Fibroblast of peridontal ligament (primary cell): Measurements from ENCODE around the gene TMSB15C.
A peak's percentile ranks its signal among the peaks of the same experiment; 100 is the strongest.
"Not testable (repeated sequence)": the region's sequence is repeated elsewhere in the genome, so short reads cannot be mapped to it uniquely, and the experiment has no call there.

Experiments
- DNase-seq: peaks from one replicate; pipeline ENCODE4 v3.0.0-alpha.2; 2010; ENCODE audit errors: extremely low read depth

The TMSB15C gene

GRCh38 chrX:104075778-104076445 lies at the start of gene TMSB15C:
Gene TMSB15C (minus strand): TSS chrX:104076236.
- DNase-seq = not testable (repeated sequence)

- no peak for DNase-seq
Measured at GRCh38 chrX:104122829-104123228, 46.8 kb upstream of the TMSB15C start.

DNA sequence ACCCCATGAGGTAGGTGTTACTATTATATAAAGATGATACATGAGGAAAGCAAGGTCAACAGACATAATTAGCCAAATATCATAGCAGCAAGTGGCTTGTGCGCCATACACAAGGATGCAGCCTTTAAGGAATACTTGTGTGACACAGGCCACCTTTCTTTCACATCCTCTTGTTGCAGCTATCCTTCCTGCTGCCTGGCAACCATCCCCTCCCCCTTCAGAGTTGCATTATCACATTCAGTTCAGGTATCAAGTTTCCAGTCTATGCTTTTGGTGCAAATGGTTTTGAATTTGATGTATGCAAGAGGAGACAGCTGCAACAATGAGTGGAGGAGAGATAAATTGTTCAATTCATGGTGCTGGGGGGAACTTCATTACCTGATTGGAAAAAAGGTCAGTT lies 42.7 kb upstream of the TMSB15C start:
- no peak for DNase-seq

DNA sequence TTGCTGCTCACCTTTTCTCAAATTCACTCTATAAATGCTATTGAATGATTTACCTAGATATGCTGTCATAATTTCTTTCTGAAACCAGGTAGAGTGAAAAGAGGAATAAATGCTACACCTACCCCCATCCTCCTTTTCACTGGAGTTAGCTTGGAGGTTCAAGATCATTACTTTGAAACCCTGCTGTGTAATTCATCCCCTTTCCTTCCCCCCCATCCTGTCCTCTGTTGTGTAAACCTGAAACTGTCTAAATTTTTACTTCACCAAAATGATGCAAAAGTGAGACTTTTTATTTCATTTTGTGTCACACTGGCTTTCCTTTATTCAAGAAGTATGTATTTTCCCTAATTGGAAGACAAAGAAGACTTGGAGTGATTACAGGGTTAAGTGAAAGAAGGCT lies 41.7 kb upstream of the TMSB15C start:
- DNase-seq = no peak

DNA sequence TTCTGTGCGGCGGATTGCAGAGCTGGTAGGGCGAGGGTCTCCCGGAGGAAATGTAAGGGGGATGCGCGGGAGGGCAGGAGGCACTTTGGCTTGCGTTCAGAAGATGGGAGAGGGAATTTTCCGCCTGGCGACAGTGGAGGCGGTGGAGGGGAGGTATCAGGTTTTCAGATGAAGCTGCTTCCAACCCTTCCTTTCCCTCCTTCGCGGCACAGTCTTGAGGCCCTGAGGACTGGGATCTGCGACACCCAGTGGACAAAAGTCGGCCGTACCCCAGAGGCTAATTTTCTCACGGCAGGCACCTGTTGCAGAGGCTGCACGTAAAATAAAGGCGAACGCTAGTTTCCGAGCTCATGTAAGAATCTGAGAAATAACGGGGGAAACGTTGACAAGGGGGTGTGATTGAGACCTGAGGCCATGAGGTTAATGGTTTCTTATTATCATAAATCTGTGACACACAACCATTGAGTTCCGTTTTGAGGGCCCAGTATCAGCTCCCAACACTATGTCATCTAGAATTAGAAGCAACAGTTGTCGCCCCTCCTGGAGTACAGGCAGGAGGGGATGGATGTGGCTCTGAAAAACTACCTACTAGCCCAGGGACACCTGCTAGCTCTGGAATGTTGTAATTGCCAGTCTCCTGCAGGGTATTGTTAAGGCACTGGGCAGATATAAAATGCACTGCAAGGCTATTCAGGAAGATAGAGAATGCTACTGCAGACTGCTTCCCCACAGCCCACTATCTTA lies 37.4 kb upstream of the TMSB15C start:
- DNase-seq = peak; percentile 26

GRCh38 chrX:104112326-104112951 lies 36.4 kb upstream of the TMSB15C start, which contains the start of gene ZCCHC18:
Gene ZCCHC18 (plus strand): TSS chrX:104112523. CDS start chrX:104114112, 1,589 bp downstream.
- DNase-seq = peak; percentile 36

GRCh38 chrX:104110491-104111240 lies 34.6 kb upstream of the TMSB15C start:
- DNase-seq = not testable (repeated sequence)

GRCh38 chrX:104108955-104109354 lies 32.9 kb upstream of the TMSB15C start:
- no peak for DNase-seq

GRCh38 chrX:104105330-104106262 lies 29.6 kb upstream of the TMSB15C start:
- DNase-seq = no peak

GRCh38 chrX:104104676-104105075 lies 28.6 kb upstream of the TMSB15C start:
- DNase-seq = no peak

GRCh38 chrX:104098919-104099318 lies 22.9 kb upstream of the TMSB15C start:
- no peak for DNase-seq

GRCh38 chrX:104098151-104098808 lies 22.2 kb upstream of the TMSB15C start:
- DNase-seq = peak; percentile 82

- no peak for DNase-seq
Measured at GRCh38 chrX:104085919-104086318, 9.9 kb upstream of the TMSB15C start.

- no peak for DNase-seq
Measured at GRCh38 chrX:104085477-104085876, 9.4 kb upstream of the TMSB15C start.

DNA sequence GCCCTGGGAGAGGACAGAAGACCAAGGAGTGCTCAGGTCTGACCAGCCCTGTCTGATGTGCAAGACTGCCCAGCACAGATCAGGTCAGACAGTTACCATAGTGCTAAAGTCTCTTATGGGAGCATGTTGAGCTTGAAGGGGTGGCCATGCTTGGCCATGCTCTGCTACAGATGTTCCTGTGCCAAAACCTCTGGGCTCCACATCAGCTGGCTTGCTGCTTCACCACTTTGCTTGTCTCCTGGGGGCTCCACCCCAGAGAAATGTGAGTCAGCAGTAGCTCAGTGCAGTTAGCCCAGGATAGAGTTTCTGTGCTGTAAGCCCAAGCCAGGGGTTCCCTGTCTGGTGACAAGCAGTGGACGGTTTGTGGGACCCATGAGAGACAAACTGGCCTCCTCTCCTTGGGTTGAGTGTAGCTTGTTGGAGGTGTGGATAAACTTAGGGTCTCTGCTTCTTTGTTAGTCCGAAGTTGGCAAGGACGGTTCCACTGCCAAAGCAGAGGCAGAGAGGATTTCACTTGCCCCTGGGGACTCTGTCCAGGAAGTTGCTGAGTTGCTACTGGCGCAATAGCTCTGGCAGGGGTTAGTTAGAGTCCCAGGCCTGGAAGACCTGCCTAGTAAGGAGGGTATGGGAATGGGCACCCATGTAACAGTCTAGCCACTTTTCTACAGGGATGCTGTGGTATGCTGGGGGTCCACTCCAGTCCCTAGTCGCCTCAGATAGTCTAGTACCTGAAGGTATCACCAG lies 8.7 kb upstream of the TMSB15C start:
- no peak for DNase-seq

DNA sequence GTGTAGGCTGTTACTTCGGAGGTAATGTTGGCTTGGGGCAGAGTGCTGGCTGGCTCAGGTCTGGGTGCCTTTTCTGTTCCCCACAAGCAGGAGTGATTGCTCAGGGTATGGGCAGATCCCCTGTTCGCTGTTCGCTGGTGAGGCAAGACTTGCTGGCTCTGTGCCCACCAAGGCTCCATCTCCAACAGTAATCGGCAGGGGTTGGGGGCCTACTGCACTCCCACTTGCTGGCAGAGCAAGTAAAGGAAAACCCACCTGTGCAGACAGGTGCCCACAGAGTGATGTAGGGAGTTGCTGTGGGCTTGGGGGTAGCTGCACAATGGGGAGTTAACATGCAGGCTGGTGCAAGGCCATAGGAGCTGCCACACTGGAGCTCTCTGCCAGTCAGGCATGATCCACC lies 8.0 kb upstream of the TMSB15C start:
- DNase-seq = no peak

- not testable (repeated sequence) for DNase-seq
Measured at GRCh38 chrX:104077854-104078253, 1.8 kb upstream of the TMSB15C start.

GRCh38 chrX:104062636-104063035 lies 13.4 kb downstream of the TMSB15C start:
- not testable (repeated sequence) for DNase-seq

GRCh38 chrX:104054956-104055355 lies 21.1 kb downstream of the TMSB15C start:
- DNase-seq = not testable (repeated sequence)

GRCh38 chrX:104047171-104047570 lies 28.9 kb downstream of the TMSB15C start:
- DNase-seq = no peak
